Measurements from ENCODE around the gene PDS5B. TPM values are rescaled to one million over a fixed set of nuclear protein-coding genes. Genes with fewer than 3 reads are reported as not detected.
A peak's percentile ranks its signal among the peaks of the same experiment; 100 is the strongest.

Gene PDS5B
- total and polyA plus RNA-seq, 10 of the 15 experiments (the other 5 are each of a cell fraction or from before 2014, with no cell fraction given), result 15.4 to 55.3 (median 30.7) TPM

GRCh38 chr13:32642316-32642715 is 56.1 kb downstream of the PDS5B start:
- H3K27me3 ChIP-seq (replicated peaks in 1 of 2; ENCODE audit: control insufficient read depth in 2 of 2, insufficient read depth in 2 of 2, low read length in 1 of 2), result no peaks in the 10 kb centered on the region
- no peaks in the 10 kb centered on the region for H3K9me3 ChIP-seq (replicated peaks; ENCODE audit: control insufficient read depth, insufficient read depth, low read length)
- H2AFZ ChIP-seq (ENCODE audit: control insufficient read depth, low read depth, low read length), result no peak overlapping the region
- 60% methylated on average over 1 of the region's 1 CpG for WGBS (ENCODE audit: insufficient coverage, insufficient replicate concordance, low lambda C conversion rate, missing lambda C conversion rate)
- no peaks in the 10 kb centered on the region; the same call in 1 of the 2 replicates for H4K20me1 ChIP-seq (ENCODE audit: control insufficient read depth, insufficient read depth)
- RAD21 ChIA-PET (ENCODE audit: unreplicated experiment), result interaction anchor here (1.1 to 3.0 kb wide), 8 partner anchors 9 to 268 kb away, joined by 3 to 31 read pairs (median 8); partner anchors contain the start of gene PDS5B
- no peak overlapping the region for H3K27ac ChIP-seq (ENCODE audit: control insufficient read depth, insufficient read depth)
- peaks cover 24% of the 10 kb centered on the region for H3K4me1 ChIP-seq (ENCODE audit: control insufficient read depth, insufficient read depth, low read length)
- SMC1A ChIA-PET (ENCODE audit: uncharacterized antibody, unreplicated experiment), result interaction anchor here (0.9 to 4.9 kb wide), 13 partner anchors 9 to 694 kb away, joined by 3 to 79 read pairs (median 5); partner anchors contain the start of gene PDS5B
- no peak for DNase-seq (ENCODE audit: low read depth, low spot score)
- H3K9ac ChIP-seq (ENCODE audit: control insufficient read depth, insufficient read depth, low read length), result no peak overlapping the region
- H3K36me3 ChIP-seq (ENCODE audit: control insufficient read depth in 2 of 2, insufficient read depth in 2 of 2, low read length in 1 of 2), result no peaks in the 10 kb centered on the region
- POLR2A ChIA-PET, result interaction anchor here (0.6 to 1.4 kb wide), 3 partner anchors 23 to 56 kb away, joined by 3 to 11 read pairs (median 5); partner anchors contain the start of gene PDS5B
- in situ Hi-C loops (cut with MboI), result no loop called here
- H3K79me2 ChIP-seq (ENCODE audit: control insufficient read depth, insufficient read depth, low read length), result peaks cover 90% of the 10 kb centered on the region
- ATAC-seq, result peak; percentile 14; the same call in 1 of the 3 replicates
- BruUV-seq (replicated peaks), result no TSS peak
- FAIRE-seq, result peak; percentile 27
- intact Hi-C loops (cut with micrococcal nuclease; ENCODE audit: unreplicated experiment), result loop anchor here (10.0 kb wide), 1 partner anchor 272 kb away; no protein-coding TSS in a partner anchor
- no peak overlapping the region for H3K4me3 ChIP-seq
- H3K4me2 ChIP-seq (ENCODE audit: control insufficient read depth, insufficient read depth), result 0 out of 2 replicates have a peak overlapping the region, but pooled peaks have one; percentile 41
- CTCF ChIA-PET, result interaction anchor here (0.8 to 4.7 kb wide), 15 partner anchors 8 to 901 kb away, joined by 3 to 76 read pairs (median 6); partner anchors contain the start of gene PDS5B
- TF ChIP-seq ZZZ3 (IDR thresholded peaks at IDR 0.05; ENCODE audit: control insufficient read depth, insufficient read length, low read depth) (no peak), ZNF217 (IDR thresholded peaks at IDR 0.05) (no peak), SIX5 (IDR thresholded peaks at IDR 0.05; ENCODE audit: low read depth, low read length, severe bottlenecking) (no peak), NR2F1 (conservative IDR thresholded peaks at IDR 0.05) (no peak), ZNF24 (IDR thresholded peaks at IDR 0.05) (no peak), SMAD5 (IDR thresholded peaks at IDR 0.05; ENCODE audit: low read depth) (no peak), ESRRA (IDR thresholded peaks at IDR 0.05; ENCODE audit: low read length) (no peak), EGR1 (IDR thresholded peaks at IDR 0.05; ENCODE audit: borderline replicate concordance in 1 of 2, low read depth in 2 of 2, low read length in 2 of 2) (no peak), EED (IDR thresholded peaks at IDR 0.05; ENCODE audit: low read depth) (no peak), NFYA (IDR thresholded peaks at IDR 0.05; ENCODE audit: borderline replicate concordance, low read depth, low read length) (no peak), ATF7 (IDR thresholded peaks at IDR 0.05; ENCODE audit: low read depth) (no peak), PAX5 (IDR thresholded peaks at IDR 0.05; ENCODE audit: borderline replicate concordance, low read depth, low read length) (no peak)
- TF ChIP-seq, protein P1, sequence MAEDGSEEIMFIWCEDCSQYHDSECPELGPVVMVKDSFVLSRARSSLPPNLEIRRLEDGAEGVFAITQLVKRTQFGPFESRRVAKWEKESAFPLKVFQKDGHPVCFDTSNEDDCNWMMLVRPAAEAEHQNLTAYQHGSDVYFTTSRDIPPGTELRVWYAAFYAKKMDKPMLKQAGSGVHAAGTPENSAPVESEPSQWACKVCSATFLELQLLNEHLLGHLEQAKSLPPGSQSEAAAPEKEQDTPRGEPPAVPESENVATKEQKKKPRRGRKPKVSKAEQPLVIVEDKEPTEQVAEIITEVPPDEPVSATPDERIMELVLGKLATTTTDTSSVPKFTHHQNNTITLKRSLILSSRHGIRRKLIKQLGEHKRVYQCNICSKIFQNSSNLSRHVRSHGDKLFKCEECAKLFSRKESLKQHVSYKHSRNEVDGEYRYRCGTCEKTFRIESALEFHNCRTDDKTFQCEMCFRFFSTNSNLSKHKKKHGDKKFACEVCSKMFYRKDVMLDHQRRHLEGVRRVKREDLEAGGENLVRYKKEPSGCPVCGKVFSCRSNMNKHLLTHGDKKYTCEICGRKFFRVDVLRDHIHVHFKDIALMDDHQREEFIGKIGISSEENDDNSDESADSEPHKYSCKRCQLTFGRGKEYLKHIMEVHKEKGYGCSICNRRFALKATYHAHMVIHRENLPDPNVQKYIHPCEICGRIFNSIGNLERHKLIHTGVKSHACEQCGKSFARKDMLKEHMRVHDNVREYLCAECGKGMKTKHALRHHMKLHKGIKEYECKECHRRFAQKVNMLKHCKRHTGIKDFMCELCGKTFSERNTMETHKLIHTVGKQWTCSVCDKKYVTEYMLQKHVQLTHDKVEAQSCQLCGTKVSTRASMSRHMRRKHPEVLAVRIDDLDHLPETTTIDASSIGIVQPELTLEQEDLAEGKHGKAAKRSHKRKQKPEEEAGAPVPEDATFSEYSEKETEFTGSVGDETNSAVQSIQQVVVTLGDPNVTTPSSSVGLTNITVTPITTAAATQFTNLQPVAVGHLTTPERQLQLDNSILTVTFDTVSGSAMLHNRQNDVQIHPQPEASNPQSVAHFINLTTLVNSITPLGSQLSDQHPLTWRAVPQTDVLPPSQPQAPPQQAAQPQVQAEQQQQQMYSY (CRISPR knock-in tag; IDR thresholded peaks at IDR 0.05), result no peak
- TF ChIP-seq, protein P2, sequence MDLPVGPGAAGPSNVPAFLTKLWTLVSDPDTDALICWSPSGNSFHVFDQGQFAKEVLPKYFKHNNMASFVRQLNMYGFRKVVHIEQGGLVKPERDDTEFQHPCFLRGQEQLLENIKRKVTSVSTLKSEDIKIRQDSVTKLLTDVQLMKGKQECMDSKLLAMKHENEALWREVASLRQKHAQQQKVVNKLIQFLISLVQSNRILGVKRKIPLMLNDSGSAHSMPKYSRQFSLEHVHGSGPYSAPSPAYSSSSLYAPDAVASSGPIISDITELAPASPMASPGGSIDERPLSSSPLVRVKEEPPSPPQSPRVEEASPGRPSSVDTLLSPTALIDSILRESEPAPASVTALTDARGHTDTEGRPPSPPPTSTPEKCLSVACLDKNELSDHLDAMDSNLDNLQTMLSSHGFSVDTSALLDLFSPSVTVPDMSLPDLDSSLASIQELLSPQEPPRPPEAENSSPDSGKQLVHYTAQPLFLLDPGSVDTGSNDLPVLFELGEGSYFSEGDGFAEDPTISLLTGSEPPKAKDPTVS (IDR thresholded peaks at IDR 0.05; ENCODE audit: low read depth, low read length), result no peak
- TF ChIP-seq, protein P3, sequence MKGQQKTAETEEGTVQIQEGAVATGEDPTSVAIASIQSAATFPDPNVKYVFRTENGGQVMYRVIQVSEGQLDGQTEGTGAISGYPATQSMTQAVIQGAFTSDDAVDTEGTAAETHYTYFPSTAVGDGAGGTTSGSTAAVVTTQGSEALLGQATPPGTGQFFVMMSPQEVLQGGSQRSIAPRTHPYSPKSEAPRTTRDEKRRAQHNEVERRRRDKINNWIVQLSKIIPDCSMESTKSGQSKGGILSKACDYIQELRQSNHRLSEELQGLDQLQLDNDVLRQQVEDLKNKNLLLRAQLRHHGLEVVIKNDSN (IDR thresholded peaks at IDR 0.05; ENCODE audit: borderline replicate concordance, extremely low read length, insufficient read depth, low read depth, low read length), result no peak

Measured in GM12878 (cell line).